Ovary (tissue), 3 donors: ENCODE results near the gene SOX18.

Experiments used
- EP300 ChIP-seq: sonication (generic); formaldehyde crosslinking; IDR thresholded peaks from one replicate; pipeline ENCODE4 v1.6.1; 2017; ENCODE audit warnings: antibody characterized with exemption
- POLR2A ChIP-seq: fragments of 450-650 bp; IDR thresholded peaks from one replicate; pipeline ENCODE4 v1.6.1; 2017; ENCODE audit warnings: antibody characterized with exemption, mild to moderate bottlenecking, moderate library complexity
- TF ChIP-seq, protein P1 (sequence below), 3 donors: fragments of 450-650 bp in 2 of 3; fragments of 200-600 bp in 1 of 3; IDR thresholded peaks; one replicate each; pipeline versions ENCODE4 v1.5.1 to v1.8.0; 2016 to 2022; ENCODE audit warnings: antibody characterized with exemption in 3 of 3, mild to moderate bottlenecking in 1 of 3
- donor health status: DM: no; HTN: no; CAD: no.

DNA sequence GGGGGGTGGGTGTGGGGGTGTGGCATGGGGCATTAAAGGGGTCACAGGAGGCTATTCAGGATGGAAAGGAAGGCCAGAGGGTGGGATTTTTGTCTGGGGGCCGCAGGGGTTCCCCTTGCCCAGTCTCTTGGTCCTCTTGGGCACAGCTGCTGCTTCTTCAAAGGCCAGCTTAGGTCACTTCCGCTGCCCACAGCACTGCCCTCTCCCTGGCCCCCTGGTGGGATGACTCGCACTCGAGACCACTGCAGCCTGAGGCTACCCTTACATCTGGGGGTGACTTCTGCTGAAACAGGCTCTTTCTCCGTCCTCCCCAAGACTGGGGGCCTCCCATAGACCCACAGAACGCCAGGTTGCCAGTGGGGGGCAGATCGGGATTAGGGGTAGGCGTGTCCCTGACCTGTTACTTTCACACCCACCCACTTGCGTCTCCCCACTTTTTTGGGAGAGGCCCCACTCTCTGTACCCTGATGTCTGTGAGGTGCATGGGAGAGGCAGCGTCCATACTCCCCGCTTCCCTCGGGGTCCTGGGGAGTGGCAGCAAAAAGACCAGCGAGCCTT, 33.5 kb upstream of the SOX18 start:
- TF ChIP-seq, protein P1, sequence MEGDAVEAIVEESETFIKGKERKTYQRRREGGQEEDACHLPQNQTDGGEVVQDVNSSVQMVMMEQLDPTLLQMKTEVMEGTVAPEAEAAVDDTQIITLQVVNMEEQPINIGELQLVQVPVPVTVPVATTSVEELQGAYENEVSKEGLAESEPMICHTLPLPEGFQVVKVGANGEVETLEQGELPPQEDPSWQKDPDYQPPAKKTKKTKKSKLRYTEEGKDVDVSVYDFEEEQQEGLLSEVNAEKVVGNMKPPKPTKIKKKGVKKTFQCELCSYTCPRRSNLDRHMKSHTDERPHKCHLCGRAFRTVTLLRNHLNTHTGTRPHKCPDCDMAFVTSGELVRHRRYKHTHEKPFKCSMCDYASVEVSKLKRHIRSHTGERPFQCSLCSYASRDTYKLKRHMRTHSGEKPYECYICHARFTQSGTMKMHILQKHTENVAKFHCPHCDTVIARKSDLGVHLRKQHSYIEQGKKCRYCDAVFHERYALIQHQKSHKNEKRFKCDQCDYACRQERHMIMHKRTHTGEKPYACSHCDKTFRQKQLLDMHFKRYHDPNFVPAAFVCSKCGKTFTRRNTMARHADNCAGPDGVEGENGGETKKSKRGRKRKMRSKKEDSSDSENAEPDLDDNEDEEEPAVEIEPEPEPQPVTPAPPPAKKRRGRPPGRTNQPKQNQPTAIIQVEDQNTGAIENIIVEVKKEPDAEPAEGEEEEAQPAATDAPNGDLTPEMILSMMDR (IDR thresholded peaks at IDR 0.05) = no peak
- TF ChIP-seq POLR2A (no peak), EP300 (no peak)
